SKM-1 (cell line): Measurements from ENCODE around the gene CDK17.
"Not testable (repeated sequence)": the region's sequence is repeated elsewhere in the genome, so short reads cannot be mapped to it uniquely, and the experiment has no call there.

ENCODE experiments used
- DNase-seq: peaks from one replicate; lab custom pipeline; 2025; ENCODE audit not compliant: unreplicated experiment; lab: John Stamatoyannopoulos, UW

The CDK17 gene

GRCh38 chr12:96395236-96395635 is 5.0 kb downstream of the CDK17 start:
- DNase-seq: no peak

- DNase-seq: not testable (repeated sequence)
Observed at GRCh38 chr12:96393229-96393628, 7.0 kb downstream of the CDK17 start.

GRCh38 chr12:96392397-96392796 is 7.8 kb downstream of the CDK17 start:
- DNase-seq: no peak

- no peak for DNase-seq
Observed at GRCh38 chr12:96387981-96388380, 12.3 kb downstream of the CDK17 start.

- DNase-seq: peak; percentile 6
Observed at GRCh38 chr12:96386794-96387193, 13.4 kb downstream of the CDK17 start.

- DNase-seq: no peak
Observed at GRCh38 chr12:96383991-96384390, 16.2 kb downstream of the CDK17 start.

GRCh38 chr12:96383371-96383770 is 16.9 kb downstream of the CDK17 start:
- no peak for DNase-seq

- not testable (repeated sequence) for DNase-seq
Observed at GRCh38 chr12:96379743-96380142, 20.5 kb downstream of the CDK17 start.

GRCh38 chr12:96378319-96378718 is 21.9 kb downstream of the CDK17 start:
- no peak for DNase-seq

- no peak for DNase-seq
Observed at GRCh38 chr12:96376865-96377264, 23.4 kb downstream of the CDK17 start.

GRCh38 chr12:96375841-96376604 is 24.2 kb downstream of the CDK17 start:
- DNase-seq: no peak

GRCh38 chr12:96375170-96375569 is 25.1 kb downstream of the CDK17 start:
- no peak for DNase-seq

- DNase-seq: no peak
Observed at GRCh38 chr12:96371790-96372699, 28.2 kb downstream of the CDK17 start.

GRCh38 chr12:96371138-96371789 is 29.0 kb downstream of the CDK17 start:
- no peak for DNase-seq

GRCh38 chr12:96368687-96369086 is 31.6 kb downstream of the CDK17 start:
- no peak for DNase-seq

- DNase-seq: no peak
Observed at GRCh38 chr12:96368233-96368632, 32.0 kb downstream of the CDK17 start.

GRCh38 chr12:96366381-96366654 is 33.9 kb downstream of the CDK17 start:
- no peak for DNase-seq

GRCh38 chr12:96365604-96366380 is 34.4 kb downstream of the CDK17 start:
- no peak for DNase-seq

GRCh38 chr12:96364092-96364700 is 36.0 kb downstream of the CDK17 start:
- no peak for DNase-seq

GRCh38 chr12:96361074-96361473 is 39.2 kb downstream of the CDK17 start:
- DNase-seq: no peak

GRCh38 chr12:96360550-96360949 is 39.7 kb downstream of the CDK17 start:
- no peak for DNase-seq
